GM19463 (cell line): ENCODE data around the gene FLCN.
"Not testable (repeated sequence)": the region's sequence is repeated elsewhere in the genome, so short reads cannot be mapped to it uniquely, and the experiment has no call there.

Experiments used
- ATAC-seq: cut with Tn5 transposase; IDR thresholded peaks from one replicate; pipeline ENCODE4 v1.9.1; 2021; ENCODE audit warnings: mild to moderate bottlenecking, moderate library complexity; ENCODE audit not compliant: unreplicated experiment

The FLCN gene, protein sequence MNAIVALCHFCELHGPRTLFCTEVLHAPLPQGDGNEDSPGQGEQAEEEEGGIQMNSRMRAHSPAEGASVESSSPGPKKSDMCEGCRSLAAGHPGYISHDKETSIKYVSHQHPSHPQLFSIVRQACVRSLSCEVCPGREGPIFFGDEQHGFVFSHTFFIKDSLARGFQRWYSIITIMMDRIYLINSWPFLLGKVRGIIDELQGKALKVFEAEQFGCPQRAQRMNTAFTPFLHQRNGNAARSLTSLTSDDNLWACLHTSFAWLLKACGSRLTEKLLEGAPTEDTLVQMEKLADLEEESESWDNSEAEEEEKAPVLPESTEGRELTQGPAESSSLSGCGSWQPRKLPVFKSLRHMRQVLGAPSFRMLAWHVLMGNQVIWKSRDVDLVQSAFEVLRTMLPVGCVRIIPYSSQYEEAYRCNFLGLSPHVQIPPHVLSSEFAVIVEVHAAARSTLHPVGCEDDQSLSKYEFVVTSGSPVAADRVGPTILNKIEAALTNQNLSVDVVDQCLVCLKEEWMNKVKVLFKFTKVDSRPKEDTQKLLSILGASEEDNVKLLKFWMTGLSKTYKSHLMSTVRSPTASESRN

GRCh38 chr17:17237026-17237799, at the start of gene FLCN:
Gene FLCN, minus strand, starts transcription at chr17:17237168. Its CDS starts 9,031 bp downstream, at chr17:17228137.
- ATAC-seq = peak; percentile 92

DNA sequence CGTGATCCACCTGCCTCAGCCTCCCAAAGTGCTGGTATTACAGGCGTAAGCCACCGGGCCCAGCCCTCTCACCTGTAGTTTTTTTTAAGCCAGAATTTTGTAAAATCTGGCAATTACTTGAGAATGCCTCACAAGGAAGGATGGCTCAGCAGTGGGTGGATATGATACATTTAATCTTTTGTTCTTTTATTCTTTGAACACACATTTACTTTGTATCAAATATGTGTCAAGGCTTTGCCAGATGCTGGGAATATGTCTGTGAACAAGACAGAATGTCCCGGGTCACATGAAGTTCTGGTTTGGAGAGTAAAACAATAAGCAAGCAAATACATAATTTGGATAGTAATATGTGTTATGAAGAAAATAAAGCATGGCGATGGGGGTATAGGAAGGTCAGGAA, 49.0 kb upstream of the FLCN start:
- ATAC-seq = no peak

DNA sequence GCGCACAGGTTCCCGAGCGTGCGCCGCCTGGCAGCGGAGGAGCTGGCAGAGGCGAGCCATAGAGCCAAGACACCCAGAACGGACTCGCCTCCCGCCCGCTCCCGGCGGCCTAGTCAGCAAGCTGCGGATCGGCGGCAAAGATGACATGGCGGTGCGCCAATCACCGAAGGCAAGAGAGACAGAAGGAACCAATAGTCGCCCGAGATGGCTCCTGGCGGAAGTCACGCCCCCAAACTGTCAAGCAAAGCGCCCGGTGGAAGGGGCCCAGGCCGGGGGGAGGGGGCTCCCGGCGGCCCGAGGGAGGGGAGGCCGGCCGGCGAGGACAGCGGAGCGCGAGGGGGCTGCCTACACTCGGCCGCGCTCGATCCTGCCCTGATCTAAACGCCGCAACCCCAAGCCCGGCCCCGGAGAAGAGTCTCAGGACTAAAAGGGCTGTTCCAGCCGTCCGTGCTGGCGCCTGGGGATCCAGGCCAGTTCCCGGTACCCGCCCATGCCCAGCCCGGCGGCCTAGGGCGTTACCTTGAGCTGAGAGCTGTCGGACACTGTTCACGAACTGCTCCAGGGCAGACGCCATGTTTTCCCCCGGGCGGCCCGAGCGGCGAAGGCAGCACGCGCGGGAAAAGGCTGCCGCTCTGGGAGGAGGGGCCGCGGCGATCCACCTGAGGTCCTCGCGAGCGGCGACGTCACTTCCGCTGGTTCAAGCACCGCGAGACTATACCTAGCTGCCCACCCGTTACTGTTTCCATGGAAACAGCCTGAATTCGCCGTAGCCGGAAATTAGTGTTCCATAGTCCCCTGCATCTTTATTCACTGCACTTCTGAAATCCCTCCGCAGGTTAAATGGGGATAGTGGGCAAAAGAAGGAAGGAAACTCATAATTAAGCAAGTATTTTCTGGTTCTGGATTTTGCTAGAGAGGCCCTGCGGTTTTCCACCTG, 43.9 kb upstream of the FLCN start, which contains the start of gene COPS3:
Gene COPS3, minus strand, starts transcription at position 634 of the 937 bp plus-strand sequence. Its CDS starts 60 bp downstream, at position 574.
- ATAC-seq = peak; percentile 84

DNA sequence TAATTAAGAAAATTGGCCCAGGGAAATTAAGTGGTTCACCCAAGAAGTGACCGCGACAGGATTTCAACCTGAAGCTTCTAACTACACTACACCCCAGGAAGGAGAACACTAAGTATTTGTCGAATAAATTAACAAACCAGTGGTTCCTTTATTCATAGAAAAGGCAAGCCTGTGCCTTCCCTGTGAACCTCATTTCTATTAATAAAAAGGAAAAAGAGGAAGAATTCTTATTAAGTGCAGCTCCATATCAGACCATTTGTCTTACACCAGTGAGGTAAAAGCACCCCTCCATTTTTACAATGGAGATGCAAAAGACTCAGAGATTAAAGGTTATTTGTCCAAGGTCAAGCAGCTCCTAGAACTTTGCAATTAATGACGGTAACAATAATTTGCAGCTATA, 42.3 kb upstream of the FLCN start:
- ATAC-seq = no peak

DNA sequence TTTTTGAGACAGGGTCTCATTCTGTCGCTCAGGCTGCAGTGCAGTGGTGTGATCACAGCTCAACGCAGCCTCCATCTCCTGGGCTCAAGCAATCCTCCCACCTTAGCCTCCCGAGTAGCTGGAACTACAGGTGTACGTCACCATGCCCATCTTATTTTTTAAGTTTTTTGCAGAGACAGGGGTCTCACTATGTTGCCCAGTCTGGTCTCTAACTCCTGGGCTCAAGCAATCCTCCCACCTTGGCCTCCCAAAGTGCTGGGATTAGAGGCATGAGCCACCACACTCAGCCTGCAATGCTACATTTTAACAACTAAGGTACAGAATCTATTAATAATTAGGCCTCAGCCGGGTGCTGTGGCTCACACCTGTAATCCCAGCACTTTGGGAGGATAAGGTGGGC, 40.5 kb upstream of the FLCN start:
- ATAC-seq = not testable (repeated sequence)

- ATAC-seq = no peak
Measured at GRCh38 chr17:17275971-17276370, 39.0 kb upstream of the FLCN start.

GRCh38 chr17:17269926-17270773, 33.2 kb upstream of the FLCN start:
- no peak for ATAC-seq

DNA sequence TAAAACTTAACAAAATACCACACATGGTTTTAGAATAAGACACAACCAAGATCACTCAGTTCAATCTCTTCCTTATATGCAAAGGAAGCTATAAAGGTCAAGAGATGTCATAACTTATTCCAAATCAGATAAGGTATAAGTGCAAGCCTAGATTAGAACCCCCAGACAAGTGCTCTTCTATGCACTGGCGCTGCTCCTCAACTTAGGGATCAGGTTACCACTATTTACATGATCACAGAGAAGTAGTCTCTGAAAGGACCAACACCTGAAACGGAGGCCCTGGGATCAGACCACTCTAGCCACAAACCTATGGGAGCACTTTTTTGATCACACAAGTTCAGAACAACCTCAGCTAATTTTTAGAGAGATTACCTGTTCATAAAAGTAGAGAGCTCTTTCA, 27.5 kb upstream of the FLCN start:
- ATAC-seq = no peak

DNA sequence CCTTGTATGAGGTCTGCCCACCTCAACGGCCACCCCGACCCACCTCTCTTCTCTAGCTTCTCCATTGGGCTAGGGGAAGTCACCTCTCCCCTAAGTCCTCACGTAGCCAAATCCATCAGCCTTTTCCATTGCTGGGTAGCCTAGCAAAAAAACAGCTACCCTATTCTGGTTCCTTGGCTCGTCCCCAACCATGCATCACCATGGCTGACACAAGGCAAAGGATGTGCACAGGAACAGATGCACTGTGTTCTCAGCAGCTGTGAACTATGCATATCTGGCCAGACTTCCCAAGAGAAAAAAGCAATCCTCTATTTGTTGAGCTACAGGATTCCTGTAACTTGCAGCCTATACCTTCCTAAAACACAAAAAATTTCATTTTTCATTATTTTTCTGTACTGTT, 22.0 kb upstream of the FLCN start:
- no peak for ATAC-seq

GRCh38 chr17:17258011-17258410, 21.0 kb upstream of the FLCN start:
- ATAC-seq = no peak

GRCh38 chr17:17256316-17256715, 19.3 kb upstream of the FLCN start:
- ATAC-seq = no peak

GRCh38 chr17:17255689-17256088, 18.7 kb upstream of the FLCN start:
- not testable (repeated sequence) for ATAC-seq

DNA sequence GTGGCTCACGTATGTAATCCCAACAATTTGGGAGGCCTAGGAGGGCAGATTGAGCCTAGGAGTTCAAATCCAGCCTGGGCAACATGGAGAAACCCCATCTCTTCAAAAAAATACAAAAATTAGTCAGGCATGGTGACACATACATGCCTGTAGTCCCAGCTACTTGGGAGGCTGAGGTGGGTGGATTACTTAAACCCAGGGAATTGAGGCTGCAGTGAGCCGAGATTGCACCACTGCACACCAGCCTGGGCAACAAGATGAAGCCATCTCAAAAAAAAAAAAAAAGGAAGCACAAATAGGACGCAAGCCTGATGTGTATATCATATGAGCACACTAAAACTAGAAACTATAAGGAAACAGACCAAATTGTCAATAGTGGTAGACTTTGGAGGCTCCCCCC, 17.1 kb upstream of the FLCN start:
- ATAC-seq = no peak

DNA sequence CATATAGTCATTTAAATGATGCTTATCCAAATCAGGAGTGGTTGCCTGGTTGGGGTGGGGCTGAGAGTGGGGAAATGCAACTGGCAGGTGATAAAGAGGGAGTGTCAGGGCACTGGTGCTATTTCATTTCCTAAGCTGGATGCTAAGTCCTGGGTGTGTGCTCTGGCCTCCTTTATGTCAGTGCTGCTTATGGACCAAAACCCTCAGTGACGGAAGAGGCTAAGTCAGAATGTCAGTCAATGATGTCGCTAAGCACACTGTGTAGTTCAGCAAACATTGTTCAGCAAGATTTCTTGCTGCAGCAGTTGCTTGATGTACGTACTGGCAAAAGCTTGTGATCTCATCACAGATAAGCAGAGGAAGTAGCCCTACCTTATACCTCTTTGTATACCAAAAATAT, 16.4 kb upstream of the FLCN start:
- no peak for ATAC-seq

- no peak for ATAC-seq
Measured at GRCh38 chr17:17252149-17252661, 15.2 kb upstream of the FLCN start.

DNA sequence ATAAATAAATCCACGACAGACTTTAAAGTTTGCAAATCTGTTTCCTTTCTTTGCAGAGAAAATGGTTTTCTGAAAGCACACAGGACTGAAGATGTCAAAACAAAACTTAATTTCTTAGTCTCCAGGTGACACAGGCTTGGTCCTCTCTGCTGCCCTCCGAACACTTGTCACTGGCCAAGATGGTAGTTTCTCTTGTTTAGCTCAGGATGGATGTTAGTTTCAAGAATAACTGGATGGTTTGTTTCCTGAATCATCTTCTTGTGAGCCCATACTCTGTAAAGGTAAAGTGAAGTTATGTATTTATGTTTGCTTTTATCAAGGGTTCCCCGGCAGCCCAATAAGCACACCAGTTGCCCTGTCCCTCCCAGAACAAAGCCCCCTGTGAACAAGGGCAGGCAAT, 9.9 kb upstream of the FLCN start:
- ATAC-seq = no peak

GRCh38 chr17:17243163-17243562, 6.2 kb upstream of the FLCN start:
- no peak for ATAC-seq

GRCh38 chr17:17242246-17242645, 5.3 kb upstream of the FLCN start:
- ATAC-seq = no peak

- no peak for ATAC-seq
Measured at GRCh38 chr17:17241656-17242055, 4.7 kb upstream of the FLCN start.
